ENCODE results near the gene INTS6.

Gene INTS6

GRCh38 chr13:51341791-51342190 is 111.0 kb downstream of the INTS6 start:
- DNase-seq, result no peak

GRCh38 chr13:51341232-51341631 is 111.6 kb downstream of the INTS6 start:
- DNase-seq, result no peak

- DNase-seq, result no peak
These were observed 112.7 kb downstream of the INTS6 start for GRCh38 chr13:51339952-51340732.

- no peak for DNase-seq
These were observed 113.5 kb downstream of the INTS6 start, which contains the start of gene SERPINE3 for GRCh38 chr13:51339354-51339753. TSS of gene SERPINE3 (plus strand) at chr13:51339691. CDS start at chr13:51341092, 1,401 bp downstream.

GRCh38 chr13:51336746-51337145 is 116.1 kb downstream of the INTS6 start:
- DNase-seq, result no peak

GRCh38 chr13:51333826-51334225 is 119.0 kb downstream of the INTS6 start:
- DNase-seq, result no peak

- DNase-seq, result no peak
These were observed 119.4 kb downstream of the INTS6 start for GRCh38 chr13:51333421-51333820.

GRCh38 chr13:51332566-51333361 is 120.1 kb downstream of the INTS6 start:
- no peak for DNase-seq

GRCh38 chr13:51331354-51331861 is 121.4 kb downstream of the INTS6 start:
- no peak for DNase-seq

GRCh38 chr13:51330791-51331190 is 122.0 kb downstream of the INTS6 start:
- DNase-seq, result no peak

GRCh38 chr13:51329606-51330005 is 123.2 kb downstream of the INTS6 start:
- no peak for DNase-seq

- no peak for DNase-seq
These were observed 124.3 kb downstream of the INTS6 start for GRCh38 chr13:51328488-51328887.

GRCh38 chr13:51327961-51328360 is 124.9 kb downstream of the INTS6 start:
- no peak for DNase-seq

- DNase-seq, result no peak
These were observed 126.1 kb downstream of the INTS6 start for GRCh38 chr13:51326777-51327176.

GRCh38 chr13:51325837-51326236 is 127.0 kb downstream of the INTS6 start:
- DNase-seq, result no peak

GRCh38 chr13:51324714-51325420 is 128.0 kb downstream of the INTS6 start:
- DNase-seq, result no peak

GRCh38 chr13:51323824-51324511 is 128.9 kb downstream of the INTS6 start:
- no peak for DNase-seq

GRCh38 chr13:51322826-51323225 is 130.0 kb downstream of the INTS6 start:
- DNase-seq, result no peak

- no peak for DNase-seq
These were observed 131.0 kb downstream of the INTS6 start for GRCh38 chr13:51321836-51322235.

- no peak for DNase-seq
These were observed 134.0 kb downstream of the INTS6 start for GRCh38 chr13:51318876-51319275.

- DNase-seq, result no peak
These were observed 134.8 kb downstream of the INTS6 start for GRCh38 chr13:51318015-51318414.

- DNase-seq, result no peak
These were observed 135.6 kb downstream of the INTS6 start for GRCh38 chr13:51317262-51317661.

- no peak for DNase-seq
These were observed 139.2 kb downstream of the INTS6 start for GRCh38 chr13:51313619-51314018.

Measured in NCI-H1694 (cell line).